HL-60/S4 (cell line): ENCODE results near the gene TOP3B.

Experiments
- in situ Hi-C: fragments of 300-500 bp; cut with MboI; formaldehyde crosslinking; loops from 2 replicates; pipeline ENCODE4 v1.14.3; 2022; ENCODE audit warnings: low sequenced_read_pairs

TOP3B gene, protein sequence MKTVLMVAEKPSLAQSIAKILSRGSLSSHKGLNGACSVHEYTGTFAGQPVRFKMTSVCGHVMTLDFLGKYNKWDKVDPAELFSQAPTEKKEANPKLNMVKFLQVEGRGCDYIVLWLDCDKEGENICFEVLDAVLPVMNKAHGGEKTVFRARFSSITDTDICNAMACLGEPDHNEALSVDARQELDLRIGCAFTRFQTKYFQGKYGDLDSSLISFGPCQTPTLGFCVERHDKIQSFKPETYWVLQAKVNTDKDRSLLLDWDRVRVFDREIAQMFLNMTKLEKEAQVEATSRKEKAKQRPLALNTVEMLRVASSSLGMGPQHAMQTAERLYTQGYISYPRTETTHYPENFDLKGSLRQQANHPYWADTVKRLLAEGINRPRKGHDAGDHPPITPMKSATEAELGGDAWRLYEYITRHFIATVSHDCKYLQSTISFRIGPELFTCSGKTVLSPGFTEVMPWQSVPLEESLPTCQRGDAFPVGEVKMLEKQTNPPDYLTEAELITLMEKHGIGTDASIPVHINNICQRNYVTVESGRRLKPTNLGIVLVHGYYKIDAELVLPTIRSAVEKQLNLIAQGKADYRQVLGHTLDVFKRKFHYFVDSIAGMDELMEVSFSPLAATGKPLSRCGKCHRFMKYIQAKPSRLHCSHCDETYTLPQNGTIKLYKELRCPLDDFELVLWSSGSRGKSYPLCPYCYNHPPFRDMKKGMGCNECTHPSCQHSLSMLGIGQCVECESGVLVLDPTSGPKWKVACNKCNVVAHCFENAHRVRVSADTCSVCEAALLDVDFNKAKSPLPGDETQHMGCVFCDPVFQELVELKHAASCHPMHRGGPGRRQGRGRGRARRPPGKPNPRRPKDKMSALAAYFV

GRCh38 chr22:21982338-21982965 is at the start of gene TOP3B:
Gene TOP3B, minus strand, starts transcription at chr22:21982787. Its CDS starts 7,078 bp downstream, at chr22:21975709.
- in situ Hi-C loops: no loop called here

DNA sequence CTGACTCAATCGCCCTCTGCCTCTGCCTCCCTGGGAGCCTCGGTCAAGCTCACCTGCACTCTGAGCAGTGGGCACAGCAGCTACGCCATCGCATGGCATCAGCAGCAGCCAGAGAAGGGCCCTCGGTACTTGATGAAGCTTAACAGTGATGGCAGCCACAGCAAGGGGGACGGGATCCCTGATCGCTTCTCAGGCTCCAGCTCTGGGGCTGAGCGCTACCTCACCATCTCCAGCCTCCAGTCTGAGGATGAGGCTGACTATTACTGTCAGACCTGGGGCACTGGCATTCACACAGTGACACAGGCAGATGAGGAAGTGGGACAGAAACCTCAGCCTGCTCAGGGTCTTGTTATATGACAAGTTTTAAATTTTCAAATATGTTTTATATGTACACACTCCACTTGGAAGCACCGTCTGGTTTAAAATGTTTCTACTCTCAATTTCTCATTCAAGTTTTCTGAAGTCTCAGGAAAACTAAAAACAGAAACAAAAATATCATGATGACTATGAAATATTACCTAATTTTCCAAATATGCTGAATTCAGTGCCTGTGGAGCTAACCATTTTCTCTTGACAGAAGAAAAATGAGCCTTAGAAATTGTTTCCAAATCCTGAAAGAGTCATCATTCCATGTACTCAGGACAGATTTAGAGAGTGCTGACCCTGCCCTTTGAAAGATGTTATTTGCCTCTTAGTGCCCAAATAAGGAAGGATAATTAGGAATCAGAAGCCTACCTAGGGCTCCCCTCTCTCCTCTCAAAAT is 48.8 kb upstream of the TOP3B start:
- in situ Hi-C loops: no loop called here

- in situ Hi-C loops: no loop called here
These were observed 48.1 kb upstream of the TOP3B start for GRCh38 chr22:22030493-22031182.

DNA sequence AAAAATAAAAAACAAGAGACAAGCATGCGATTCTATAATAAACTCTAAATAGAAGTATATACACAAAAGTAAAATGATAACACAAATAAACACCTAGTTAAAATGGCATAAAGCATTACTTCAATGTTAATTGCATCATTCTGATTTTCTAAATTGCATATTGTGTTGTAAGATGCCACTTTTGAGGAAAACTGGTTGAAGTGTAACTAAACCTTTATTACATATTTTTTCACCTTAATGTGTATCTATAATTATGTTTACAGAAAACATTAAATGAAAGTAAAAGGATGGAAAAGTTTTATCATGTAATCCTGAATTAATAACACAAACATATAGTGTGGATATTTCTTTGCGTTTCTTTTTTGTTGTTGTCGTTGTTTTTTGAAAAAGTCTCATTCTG is 45.4 kb upstream of the TOP3B start:
- in situ Hi-C loops: no loop called here

- in situ Hi-C loops: no loop called here
These were observed 43.7 kb upstream of the TOP3B start for GRCh38 chr22:22026157-22026831.

GRCh38 chr22:22025320-22026156 is 43.0 kb upstream of the TOP3B start:
- in situ Hi-C loops: no loop called here

GRCh38 chr22:22024440-22024839 is 41.9 kb upstream of the TOP3B start:
- in situ Hi-C loops: no loop called here

DNA sequence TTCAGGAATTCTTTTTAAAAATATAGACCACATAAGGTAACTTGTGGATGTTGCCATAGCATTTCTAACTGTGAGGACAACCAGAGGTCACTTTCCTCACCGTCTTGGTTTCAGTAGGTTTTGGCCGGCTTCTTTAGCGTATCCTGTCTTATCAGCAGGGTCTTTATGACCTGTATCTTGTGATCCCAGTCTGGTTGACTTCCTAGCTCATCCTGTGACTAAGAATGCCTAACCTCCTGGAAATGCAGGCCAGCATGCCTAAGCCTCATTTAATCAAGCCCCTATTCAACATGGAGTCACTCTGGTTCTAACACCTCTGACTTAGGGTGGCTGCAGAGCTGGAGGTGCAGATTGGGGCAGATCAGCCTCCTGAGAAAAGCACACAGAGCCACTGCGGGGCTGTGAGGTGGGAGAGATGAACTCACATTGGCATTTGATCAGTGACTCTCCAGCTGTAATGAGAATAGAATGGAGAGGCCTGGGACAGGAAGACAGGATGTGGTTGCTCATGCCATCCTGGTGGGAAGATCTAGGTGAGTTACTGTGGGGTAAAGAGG is 41.1 kb upstream of the TOP3B start:
- in situ Hi-C loops: no loop called here

DNA sequence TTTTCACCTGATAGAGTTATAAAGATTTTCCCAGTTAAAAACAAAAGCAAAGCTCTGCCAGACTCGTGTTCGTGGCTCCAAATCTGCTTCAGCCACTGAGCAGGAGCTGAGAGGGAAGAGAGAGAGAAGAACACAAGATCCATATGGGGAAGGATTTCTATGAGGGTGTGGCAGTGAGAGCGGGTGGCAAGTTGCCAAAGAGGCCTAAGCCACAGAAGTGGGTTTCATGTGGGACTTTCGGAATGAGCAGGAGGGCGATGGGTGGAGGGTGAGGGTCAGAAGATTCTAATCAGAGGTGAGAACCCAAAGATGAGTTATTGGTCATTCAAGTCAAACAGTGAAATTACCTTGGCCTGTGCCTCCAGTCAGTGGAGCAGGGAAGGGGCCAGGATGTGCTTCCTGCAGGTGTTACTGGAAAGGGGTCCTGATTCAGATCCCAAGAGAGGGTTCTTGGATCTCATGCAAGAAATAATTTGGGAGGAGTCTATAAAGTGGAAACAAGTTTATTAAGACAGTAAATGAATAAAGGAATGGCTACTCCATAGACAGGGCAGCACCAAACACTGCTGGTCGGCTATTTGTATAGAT is 40.5 kb upstream of the TOP3B start:
- in situ Hi-C loops: no loop called here

DNA sequence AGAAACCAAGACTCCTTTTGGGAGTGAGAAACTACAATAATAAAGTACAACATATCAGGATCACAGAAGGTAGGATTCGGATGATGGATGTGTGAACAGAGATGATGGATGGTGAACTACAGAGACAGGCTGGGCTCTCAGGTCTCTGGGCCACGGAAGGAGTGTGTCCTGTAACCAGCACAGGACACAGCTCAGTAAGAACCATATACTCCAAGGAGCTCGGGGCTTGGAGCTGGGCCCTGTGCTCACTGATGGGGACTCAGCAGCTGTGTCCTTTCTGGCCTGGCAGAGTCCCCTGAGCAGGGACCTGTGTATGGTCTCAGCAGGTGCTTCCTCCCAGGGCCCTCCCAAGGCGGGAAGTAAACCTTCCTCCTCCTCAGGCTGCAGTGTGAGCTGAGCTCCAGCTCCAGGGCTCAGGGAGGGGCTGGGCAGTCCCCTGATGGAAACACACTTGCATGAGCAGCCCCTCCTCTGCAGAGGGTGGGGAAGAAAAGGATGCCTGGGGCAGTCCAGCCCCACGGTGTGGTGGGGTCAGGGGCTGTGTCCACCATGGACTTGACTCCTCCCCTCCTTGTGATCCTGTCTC is 39.8 kb upstream of the TOP3B start:
- in situ Hi-C loops: no loop called here

GRCh38 chr22:22021162-22021750 is 38.7 kb upstream of the TOP3B start:
- in situ Hi-C loops: no loop called here

GRCh38 chr22:22020425-22020852 is 37.9 kb upstream of the TOP3B start:
- in situ Hi-C loops: no loop called here

GRCh38 chr22:22019659-22020424 is 37.3 kb upstream of the TOP3B start:
- in situ Hi-C loops: no loop called here

- in situ Hi-C loops: no loop called here
These were observed 36.5 kb upstream of the TOP3B start for GRCh38 chr22:22018825-22019658.

- in situ Hi-C loops: no loop called here
These were observed 33.0 kb upstream of the TOP3B start for GRCh38 chr22:22015631-22016030.

DNA sequence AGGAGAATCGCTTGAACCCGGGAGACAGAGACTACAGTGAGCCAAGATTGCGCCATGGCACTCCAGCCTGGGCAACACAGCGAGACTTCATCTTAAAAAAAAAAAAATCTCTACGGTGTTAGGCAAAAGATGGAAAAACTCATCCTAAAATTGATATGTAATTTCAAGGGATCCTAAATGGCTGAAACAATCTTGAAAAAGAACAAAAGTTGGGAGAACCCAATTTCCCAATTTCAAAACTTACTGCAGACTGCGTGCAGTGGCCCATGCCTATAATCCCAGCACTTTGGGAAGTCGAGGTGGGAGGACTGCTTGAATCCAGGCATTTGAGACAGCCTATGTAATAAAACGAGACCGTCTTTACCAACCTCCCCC is 31.7 kb upstream of the TOP3B start:
- in situ Hi-C loops: no loop called here
